NAMALWA (cell line): ENCODE results near the gene ADGRG6.
"Not testable (repeated sequence)": the region's sequence is repeated elsewhere in the genome, so short reads cannot be mapped to it uniquely, and the experiment has no call there.

Source experiments
- DNase-seq: peaks from one replicate; pipeline ENCODE4 v3.0.0-alpha.2; 2015; ENCODE audit warnings: low spot score

Gene ADGRG6

DNA sequence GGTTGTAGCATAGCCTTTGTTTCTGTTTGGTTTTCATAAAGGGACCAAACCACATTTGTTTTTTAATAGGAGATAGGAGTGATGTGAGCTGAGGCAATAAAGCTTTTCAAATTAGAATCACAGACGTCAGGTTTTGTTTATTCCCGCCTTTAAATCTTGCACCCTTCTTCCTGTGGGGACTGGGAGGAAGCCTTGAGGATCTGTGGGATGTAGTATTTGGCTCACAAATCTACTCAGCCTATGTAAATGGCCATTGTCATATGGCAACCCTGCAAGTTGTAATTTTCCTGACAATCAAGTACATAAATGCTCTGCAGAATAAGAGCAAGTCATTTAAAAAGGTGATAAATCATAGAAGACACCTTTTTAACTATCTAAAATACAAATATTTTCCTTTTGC, 110.4 kb downstream of the ADGRG6 start:
- no peak for DNase-seq

DNA sequence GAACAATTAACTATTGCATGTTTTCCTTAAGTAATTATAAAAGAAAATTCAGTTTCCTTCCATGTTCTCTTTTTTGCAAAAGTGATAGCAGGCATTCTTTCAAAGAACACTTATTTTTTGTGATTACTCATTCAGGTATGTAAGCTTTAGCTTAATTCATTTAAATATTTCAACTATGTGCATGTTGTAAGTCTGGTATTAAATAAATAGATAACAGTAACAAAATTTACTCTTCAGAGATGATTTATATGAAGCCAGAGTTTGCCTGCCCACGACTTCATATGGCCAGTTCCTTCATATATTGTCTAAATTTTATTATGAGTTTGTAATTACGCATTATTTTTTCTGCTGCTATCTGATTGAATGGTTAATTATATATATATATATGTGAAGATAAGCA, 110.9 kb downstream of the ADGRG6 start:
- no peak for DNase-seq

- DNase-seq: no peak
These were observed 111.3 kb downstream of the ADGRG6 start for GRCh38 chr6:142413111-142413510.

DNA sequence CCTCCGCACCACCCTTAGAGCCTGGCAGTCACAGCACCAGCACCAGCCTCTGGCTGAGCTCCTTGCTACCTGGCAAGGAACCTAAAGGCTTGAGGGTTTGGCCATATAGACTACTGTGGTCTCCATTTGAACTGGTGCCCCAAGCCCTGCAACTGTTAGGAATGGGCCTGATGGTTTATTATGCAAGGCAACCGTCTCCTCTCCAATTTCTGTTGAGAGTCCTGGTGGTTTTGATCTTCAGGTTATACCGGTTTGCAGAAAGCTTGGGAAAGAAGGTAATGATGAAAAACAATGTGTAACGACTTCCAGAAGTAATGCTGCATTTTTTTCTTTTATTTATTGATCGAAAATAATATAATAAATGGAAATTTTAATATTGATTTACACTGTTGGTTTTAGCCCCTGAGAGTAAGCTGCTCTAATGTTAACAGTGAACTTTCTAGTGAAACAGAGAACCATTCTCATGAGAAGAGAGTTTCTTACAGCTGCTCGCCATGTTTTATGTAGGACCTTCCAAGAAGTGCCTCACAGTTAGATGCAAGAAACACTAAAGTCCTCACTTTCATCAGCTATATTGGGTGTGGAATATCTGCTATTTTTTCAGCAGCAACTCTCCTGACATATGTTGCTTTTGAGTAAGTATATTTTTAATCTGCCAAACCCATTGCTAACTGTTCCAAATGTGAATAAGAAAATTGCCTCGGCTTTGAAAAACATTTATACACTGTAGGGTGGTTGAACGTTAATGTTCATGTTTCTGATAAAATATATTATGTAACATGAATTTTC, 112.8 kb downstream of the ADGRG6 start:
- DNase-seq: no peak

DNA sequence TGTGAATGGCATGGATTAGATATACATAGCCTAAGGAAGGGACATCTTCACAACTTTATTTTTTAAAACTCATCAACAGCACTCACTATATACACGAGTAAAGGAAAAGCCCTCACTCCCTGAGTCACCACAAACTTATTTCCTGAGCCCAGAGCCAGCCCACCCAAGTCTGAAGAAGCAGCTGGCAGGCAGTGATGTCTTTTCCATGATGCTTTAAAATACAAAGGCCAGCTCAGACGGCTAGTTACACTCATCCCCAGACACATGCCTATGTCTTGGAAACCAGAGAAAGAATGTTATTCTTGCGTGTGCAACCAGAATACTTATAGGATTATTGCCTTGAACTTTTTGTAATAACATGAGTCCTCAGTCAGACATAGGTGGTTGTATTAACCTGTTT, 114.4 kb downstream of the ADGRG6 start:
- no peak for DNase-seq

DNA sequence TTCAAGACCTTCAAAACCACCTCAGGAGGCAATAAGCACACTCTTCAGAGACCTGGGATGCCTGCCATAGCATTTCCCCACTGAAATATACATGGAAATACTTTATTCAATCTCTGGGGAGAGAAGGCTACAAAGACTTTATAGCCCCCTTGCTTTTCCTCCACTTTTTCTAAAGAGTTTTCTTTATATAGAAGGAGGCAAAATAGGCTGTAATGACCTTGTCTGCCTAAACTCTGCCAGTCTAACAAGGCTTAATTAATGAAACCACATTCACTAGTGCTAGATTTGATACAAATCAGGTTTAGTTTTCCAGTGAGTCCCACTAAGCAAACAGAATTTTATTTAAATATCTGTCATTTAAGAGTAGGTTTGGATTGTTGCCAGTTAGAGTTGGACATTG, 114.9 kb downstream of the ADGRG6 start:
- no peak for DNase-seq

GRCh38 chr6:142417331-142417750, 115.5 kb downstream of the ADGRG6 start:
- no peak for DNase-seq

GRCh38 chr6:142419071-142419470, 117.3 kb downstream of the ADGRG6 start:
- DNase-seq: no peak

DNA sequence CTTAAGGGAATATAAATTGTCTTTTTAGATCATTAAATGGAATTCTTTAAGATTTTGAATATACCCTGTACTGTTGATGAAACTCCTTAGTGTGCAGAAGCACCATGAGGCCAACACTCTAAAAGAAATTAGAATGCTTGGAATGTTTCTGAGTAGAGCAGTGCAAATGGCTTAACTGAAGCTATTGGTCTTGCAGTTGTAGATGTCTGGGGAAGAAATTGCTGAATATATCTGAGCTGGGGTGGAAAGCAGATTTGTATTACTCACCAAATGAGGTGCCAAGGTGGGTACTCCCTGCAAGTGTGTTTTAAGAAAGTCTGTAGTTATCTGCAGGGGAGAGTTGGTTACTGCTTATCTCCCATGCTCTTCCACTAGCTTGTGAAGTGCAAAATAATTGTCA, 119.0 kb downstream of the ADGRG6 start:
- no peak for DNase-seq

DNA sequence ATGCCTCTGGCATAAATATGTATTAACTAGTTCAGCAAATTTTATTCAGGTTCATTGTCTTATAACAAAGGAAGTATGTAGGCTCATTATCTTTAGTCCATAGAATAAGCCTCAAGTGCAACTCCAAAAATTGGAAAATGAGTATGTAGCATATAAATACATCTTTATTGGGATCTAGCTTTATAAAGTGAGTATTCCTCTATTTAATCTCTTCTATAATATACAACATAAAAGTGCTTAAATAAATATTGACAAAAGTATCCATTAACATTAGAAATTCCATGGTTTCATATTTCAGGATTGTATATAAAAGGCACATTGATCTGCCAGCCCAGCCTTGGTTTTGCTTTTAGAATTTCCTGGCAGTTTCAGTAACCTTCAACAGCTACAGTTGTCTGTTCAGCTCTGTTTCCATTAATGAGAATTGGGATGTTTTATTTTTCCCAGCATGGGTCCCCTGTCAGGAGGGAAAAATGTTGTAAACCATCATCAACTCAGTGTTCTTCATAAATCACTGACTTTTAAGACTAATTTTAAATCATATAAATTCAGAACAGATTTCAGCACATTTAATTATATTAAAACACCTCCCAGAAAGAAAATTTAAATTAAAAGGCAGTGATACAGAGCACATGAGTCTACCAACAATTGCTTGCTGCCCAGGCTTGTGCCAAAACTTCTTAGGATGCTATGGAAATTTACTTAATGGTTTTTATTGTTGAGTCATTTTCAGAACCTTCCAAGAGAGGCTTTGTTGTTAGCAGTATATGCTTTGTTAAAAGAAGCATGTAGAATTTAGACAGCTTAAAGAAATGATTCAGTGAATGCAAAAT, 119.7 kb downstream of the ADGRG6 start:
- DNase-seq: no peak

GRCh38 chr6:142426444-142427132, 124.8 kb downstream of the ADGRG6 start:
- DNase-seq: not testable (repeated sequence)

GRCh38 chr6:142428468-142428867, 126.7 kb downstream of the ADGRG6 start:
- not testable (repeated sequence) for DNase-seq

GRCh38 chr6:142429195-142429594, 127.4 kb downstream of the ADGRG6 start:
- no peak for DNase-seq

DNA sequence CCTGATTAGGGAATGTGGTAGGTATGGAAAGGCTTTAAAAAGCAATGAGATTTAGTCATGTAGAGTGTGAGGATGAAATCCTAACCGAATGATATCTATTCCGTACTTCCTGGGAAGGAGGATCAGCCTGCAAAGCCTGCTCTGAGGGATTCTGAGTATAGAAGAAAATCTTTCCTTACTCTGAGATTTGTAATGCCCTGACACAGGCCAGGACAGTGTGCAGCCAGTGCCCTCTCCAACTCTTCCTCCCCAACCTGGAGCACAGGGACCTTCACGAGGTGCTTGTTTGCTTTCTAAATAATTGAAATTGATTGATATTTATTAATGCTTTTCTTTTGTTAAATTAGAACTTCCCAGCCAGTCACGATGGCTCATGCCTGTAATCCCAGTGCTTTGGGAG, 131.6 kb downstream of the ADGRG6 start:
- DNase-seq: no peak

- no peak for DNase-seq
These were observed 137.1 kb downstream of the ADGRG6 start for GRCh38 chr6:142438898-142439297.

DNA sequence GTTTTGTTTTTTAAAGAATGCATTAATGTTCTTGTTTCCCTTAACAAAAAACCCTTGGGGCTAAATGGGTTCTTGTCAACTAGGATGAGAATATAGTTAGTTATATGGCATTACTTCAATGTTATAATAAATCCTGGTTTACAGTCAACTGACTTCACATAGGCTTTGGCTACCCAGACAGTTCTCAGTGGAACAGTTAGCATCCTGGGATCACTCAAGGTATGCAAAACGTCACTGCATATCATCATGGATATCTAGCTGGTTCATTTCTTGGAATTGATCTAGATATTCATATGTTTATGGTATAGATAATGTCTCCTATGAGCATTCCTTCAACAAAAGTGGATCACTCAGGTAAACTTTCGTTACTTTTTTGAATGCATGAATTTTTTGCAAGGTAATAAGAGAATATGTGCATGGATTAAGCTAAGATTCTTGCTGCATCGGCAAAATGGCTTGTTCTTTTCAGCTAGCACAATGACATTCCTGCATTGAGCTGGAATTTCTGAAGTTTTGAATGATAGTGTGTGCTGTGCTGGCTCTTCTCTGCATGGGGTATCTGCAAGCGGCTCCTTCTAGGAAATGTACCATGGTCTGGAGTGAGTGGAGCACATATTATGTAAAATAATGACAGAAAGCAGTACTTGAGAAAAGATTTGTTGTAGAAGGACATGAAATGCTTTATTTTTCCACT, 138.9 kb downstream of the ADGRG6 start:
- no peak for DNase-seq

DNA sequence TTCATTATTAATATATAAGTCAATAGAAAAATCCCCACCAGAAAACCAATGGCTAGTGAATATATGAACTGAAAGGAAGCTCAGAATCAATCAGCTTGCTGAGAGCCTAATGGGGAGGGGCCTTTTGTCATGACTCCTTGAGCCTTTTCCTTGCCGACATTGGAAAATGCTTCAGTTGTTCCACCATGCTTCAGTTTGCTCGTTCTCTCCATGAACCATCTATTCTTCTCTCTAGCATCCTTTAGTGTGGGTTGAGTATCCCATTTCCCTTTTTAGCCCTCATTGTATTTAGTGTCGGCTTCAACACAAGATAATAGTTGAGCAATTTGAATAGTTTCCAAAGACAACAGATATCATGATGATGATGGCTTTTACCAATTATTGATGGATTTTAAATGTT, 139.9 kb downstream of the ADGRG6 start:
- DNase-seq: no peak

GRCh38 chr6:142443102-142443501, 141.3 kb downstream of the ADGRG6 start:
- DNase-seq: no peak

DNA sequence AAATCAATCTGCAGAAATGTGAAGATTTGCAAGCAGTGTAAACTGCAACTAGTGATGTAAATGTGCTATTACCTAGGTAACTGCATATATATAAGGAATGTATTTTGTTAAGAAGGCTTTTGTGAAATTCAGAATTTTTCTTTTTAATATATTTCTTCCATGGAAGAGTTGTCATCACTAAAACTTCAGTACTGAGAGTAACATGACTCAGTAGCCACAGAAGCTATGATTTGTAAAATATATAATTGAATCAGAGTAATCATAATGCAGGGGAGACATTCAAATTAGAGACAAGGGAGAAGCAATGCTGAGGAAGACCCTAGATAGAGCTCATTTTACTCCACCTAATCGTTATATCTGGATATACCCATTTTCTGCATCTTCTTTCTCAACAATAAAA, 141.7 kb downstream of the ADGRG6 start:
- no peak for DNase-seq

DNA sequence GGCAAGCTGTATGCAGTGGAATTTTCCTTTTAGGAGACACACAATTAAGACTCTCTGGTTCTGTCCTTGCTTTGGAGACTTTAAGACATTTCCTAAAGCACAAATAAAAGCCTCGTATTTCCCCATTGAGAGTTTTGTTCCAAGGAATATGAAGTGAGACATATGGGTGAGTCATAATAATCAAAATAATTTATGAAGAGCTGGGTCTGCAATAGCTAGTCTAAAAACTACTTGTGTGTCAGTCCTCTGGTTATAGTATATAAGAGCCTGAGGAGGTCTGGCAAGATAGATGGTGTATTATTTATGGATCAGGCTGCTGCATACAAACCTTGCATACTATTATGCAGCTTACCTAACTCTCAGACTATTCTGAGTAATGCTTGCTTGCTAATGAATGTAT, 142.6 kb downstream of the ADGRG6 start:
- DNase-seq: no peak

DNA sequence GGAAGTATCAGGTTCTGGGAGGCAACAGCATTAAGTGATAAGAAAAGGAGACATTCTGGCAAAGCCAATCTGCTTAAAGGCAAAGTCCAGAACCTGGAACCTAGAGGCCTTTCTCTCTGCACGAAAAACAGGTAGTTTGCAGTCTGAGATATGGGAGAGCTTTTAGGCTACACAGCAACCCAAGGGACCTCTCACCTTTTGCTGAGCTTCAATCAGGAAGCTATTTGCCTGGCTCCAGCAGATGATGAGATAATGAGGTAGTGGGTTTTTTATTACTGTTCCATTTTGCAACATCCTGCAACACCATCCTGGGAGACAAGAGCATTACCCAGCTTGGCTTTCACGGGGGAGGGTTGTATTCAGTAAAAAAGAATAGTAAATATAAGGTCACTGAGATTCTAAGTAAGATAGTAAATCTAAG, 143.1 kb downstream of the ADGRG6 start:
- DNase-seq: no peak

- DNase-seq: no peak
These were observed 144.4 kb downstream of the ADGRG6 start for GRCh38 chr6:142446168-142446567.
